Ascending aorta (tissue), 2 donors: Measurements from ENCODE around the gene HMOX2. TPM values are rescaled to one million over a fixed set of nuclear protein-coding genes. Genes with fewer than 3 reads are reported as not detected.
A peak's percentile ranks its signal among the peaks of the same experiment; 100 is the strongest.

Experiments
- DNase-seq, 2 donors: peaks; one replicate each; pipeline ENCODE4 v3.0.0-alpha.2; 2019; ENCODE audit warnings: low spot score in 2 of 2
- H3K27ac ChIP-seq, 2 donors: fragments of 200-600 bp; sonication (generic); one replicate each; pipeline ENCODE4 v1.5.1; 2016 to 2017; ENCODE audit warnings: mild to moderate bottlenecking in 1 of 2
- H3K27me3 ChIP-seq: fragments of 200-600 bp; sonication (generic); one replicate; pipeline ENCODE4 v1.5.1; 2017
- H3K36me3 ChIP-seq, 2 donors: fragments of 200-600 bp; sonication (generic); one replicate each; pipeline ENCODE4 v1.5.1; 2016
- H3K4me1 ChIP-seq, 2 donors: fragments of 200-600 bp; sonication (generic); one replicate each; pipeline ENCODE4 v1.5.1; 2016 to 2017; ENCODE audit warnings: mild to moderate bottlenecking in 1 of 2
- H3K4me3 ChIP-seq, 2 donors: fragments of 200-600 bp; sonication (generic); one replicate each; pipeline ENCODE4 v1.5.1; 2016 to 2017; ENCODE audit warnings: mild to moderate bottlenecking in 1 of 2
- H3K9me3 ChIP-seq, 2 donors: fragments of 200-600 bp; sonication (generic); one replicate each; pipeline ENCODE4 v1.5.1; 2016
- intact Hi-C: fragments of 100-400 bp; cut with DNase I; formaldehyde crosslinking; loops from one replicate; pipeline ENCODE4 v1.15.1; 2023
- total RNA-seq: library from RNA; depleted of rRNA; stranded (reverse); fragments of >200 nt; gene quantifications from one replicate; pipeline ENCODE4 v1.1.0, GENCODE V29; 2016
- TF ChIP-seq, protein P1 (sequence below), 3 experiments: fragments of 200-600 bp in 2 of 3; fragments of 450-650 bp in 1 of 3; sonication (generic) in 2 of 3; IDR thresholded peaks; one replicate each; pipeline ENCODE4 v1.5.1; 2016 to 2019; ENCODE audit warnings: antibody characterized with exemption in 3 of 3, mild to moderate bottlenecking in 1 of 3, moderate library complexity in 1 of 3

Gene HMOX2
- total RNA-seq, 1 donor from 2014 or later: 36.7 TPM

DNA sequence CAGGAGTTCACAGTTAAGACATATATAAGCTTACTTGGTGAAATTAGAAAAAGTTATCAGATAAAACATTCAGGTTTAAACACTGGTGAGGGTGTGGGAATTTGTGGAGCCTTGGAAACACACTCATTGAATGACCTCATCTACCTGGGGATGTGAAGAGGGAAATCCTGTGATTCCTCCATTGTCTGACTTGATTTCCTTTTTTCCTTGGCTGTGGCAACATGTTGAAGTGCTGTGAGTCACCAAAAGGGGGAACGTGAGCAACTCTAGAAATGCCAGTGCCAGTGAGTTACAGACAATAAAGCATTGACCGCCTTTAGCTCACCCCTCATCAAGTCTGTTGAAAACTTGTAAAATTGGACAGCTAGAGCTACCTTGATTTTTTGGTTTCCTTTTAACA is 1.8 kb downstream of the HMOX2 start:
- no peaks in the 10 kb centered on the region for H3K36me3 ChIP-seq
- H3K27me3 ChIP-seq: no peaks in the 10 kb centered on the region
- no peak for DNase-seq
- intact Hi-C loops: loop anchor here (2.0 kb wide), 1 partner anchor 23 kb away; no protein-coding TSS in a partner anchor
- H3K4me1 ChIP-seq: peaks cover 10 to 26% of the 10 kb centered on the region in 2 donors
- no peak overlapping the region for H3K4me3 ChIP-seq
- no peak overlapping the region for H3K27ac ChIP-seq
- TF ChIP-seq, protein P1, sequence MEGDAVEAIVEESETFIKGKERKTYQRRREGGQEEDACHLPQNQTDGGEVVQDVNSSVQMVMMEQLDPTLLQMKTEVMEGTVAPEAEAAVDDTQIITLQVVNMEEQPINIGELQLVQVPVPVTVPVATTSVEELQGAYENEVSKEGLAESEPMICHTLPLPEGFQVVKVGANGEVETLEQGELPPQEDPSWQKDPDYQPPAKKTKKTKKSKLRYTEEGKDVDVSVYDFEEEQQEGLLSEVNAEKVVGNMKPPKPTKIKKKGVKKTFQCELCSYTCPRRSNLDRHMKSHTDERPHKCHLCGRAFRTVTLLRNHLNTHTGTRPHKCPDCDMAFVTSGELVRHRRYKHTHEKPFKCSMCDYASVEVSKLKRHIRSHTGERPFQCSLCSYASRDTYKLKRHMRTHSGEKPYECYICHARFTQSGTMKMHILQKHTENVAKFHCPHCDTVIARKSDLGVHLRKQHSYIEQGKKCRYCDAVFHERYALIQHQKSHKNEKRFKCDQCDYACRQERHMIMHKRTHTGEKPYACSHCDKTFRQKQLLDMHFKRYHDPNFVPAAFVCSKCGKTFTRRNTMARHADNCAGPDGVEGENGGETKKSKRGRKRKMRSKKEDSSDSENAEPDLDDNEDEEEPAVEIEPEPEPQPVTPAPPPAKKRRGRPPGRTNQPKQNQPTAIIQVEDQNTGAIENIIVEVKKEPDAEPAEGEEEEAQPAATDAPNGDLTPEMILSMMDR (IDR thresholded peaks at IDR 0.05): no peak
- H3K9me3 ChIP-seq: no peaks in the 10 kb centered on the region

DNA sequence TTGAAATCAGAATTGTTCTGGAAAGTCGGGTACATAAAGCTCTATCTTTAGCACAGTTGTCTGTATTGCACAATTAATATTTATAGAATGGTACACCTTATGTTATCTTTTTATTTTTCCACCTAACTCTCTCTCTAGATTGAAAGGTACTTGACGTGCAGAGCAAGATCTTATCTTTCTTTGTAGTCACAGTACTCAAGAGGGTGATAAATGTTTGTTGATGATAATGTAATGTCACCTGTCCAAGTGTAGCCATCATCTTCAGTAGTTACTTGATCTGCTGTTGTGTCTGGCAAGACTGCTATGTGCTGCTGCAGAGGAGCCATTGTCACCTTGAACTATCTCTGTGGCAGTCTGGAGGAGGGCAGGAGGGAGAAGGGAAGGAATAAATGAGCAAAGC is 5.3 kb downstream of the HMOX2 start:
- DNase-seq: no peak
- Histone ChIP-seq H3K27me3 (no peaks in the 10 kb centered on the region), H3K9me3 (no peaks in the 10 kb centered on the region), H3K36me3 (peaks cover 9 to 12% of the 10 kb centered on the region in 2 donors), H3K4me1 (peaks cover 0 to 5% of the 10 kb centered on the region in 2 donors), H3K27ac (no peak overlapping the region), H3K4me3 (no peak overlapping the region)
- intact Hi-C loops: no loop called here
- TF ChIP-seq, protein P1 (IDR thresholded peaks at IDR 0.05): no peak

GRCh38 chr16:4481963-4482362 is 5.8 kb downstream of the HMOX2 start:
- intact Hi-C loops: no loop called here
- no peaks in the 10 kb centered on the region for H3K27me3 ChIP-seq
- H3K9me3 ChIP-seq: no peaks in the 10 kb centered on the region
- no peak for DNase-seq
- no peak overlapping the region for H3K27ac ChIP-seq
- H3K36me3 ChIP-seq: peaks cover 9 to 12% of the 10 kb centered on the region in 2 donors
- H3K4me3 ChIP-seq: no peak overlapping the region
- TF ChIP-seq, protein P1 (IDR thresholded peaks at IDR 0.05): no peak
- peaks cover 0 to 5% of the 10 kb centered on the region in 2 donors for H3K4me1 ChIP-seq

DNA sequence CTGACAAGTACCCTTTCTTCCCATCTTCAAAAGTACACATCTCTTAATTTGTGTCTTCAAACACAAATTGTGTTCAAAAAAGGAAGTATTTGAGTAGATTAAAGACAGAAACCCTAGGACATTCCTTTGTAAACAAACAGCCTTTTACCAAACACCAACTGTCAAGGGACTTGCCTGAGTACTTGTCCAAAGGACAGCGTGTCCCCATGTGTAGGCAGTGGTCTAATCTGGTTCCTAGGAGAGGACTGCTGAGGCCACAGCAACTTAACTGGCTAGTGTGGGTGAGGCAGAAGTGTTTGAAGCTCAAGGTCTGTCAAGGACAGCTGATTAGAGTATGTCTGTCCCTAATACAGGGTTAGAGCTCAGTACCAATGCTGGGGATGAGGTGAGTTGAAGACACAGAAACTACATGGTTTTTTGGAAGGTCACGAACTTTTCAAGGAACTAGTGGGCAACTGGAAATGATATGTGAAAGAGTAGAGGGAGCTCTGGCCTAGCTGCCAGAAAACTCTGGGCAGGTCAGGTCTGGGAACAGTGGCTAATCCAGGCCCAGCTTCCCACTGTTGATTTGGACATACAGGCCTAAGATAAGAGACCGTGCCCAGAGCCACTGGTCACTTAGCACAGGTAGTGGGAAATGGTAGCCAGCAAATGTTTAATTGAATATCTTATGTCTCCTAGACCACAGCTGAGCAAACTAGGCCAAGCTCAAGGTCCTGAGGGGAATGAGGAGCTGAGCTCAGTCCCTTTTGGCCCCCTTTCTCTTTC is 10.1 kb downstream of the HMOX2 start:
- Histone ChIP-seq H3K27ac (peak overlapping the region in 1 of 2 donors; percentile 0), H3K4me3 (no peak overlapping the region), H3K36me3 (peaks cover 9 to 17% of the 10 kb centered on the region in 2 donors), H3K27me3 (no peaks in the 10 kb centered on the region), H3K4me1 (no peaks in the 10 kb centered on the region), H3K9me3 (no peaks in the 10 kb centered on the region)
- TF ChIP-seq, protein P1 (IDR thresholded peaks at IDR 0.05): no peak
- no peak for DNase-seq
- intact Hi-C loops: no loop called here

DNA sequence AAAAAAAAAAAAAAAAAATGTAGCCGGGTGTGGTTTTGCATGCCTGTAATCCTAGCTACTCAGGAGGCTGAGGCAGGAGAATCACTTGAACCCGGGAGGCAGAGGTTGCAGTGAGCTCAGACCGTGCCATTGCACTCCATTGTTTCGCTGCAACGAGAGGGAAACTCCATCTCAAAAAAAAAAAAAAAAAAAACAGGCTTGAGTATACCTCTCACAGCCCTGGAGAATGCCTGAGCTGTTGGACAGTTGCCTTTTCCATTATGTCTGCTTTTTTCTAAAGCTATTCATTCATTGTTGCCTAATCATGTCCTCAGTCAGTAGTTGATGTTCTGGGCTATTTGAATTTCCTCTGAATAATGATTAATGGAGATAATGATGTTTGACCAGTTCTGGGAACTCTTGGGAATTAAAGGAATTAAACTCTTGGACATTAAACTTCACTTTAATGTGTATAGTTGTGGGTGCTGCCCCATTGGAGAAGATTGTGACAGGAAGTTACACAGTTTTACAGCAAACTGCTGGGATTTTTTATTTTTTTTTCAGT is 11.8 kb downstream of the HMOX2 start:
- no peaks in the 10 kb centered on the region for H3K9me3 ChIP-seq
- TF ChIP-seq, protein P1 (IDR thresholded peaks at IDR 0.05): no peak
- no peaks in the 10 kb centered on the region for H3K4me1 ChIP-seq
- H3K27ac ChIP-seq: no peak overlapping the region
- H3K4me3 ChIP-seq: no peak overlapping the region
- intact Hi-C loops: no loop called here
- H3K27me3 ChIP-seq: no peaks in the 10 kb centered on the region
- DNase-seq: no peak
- peaks cover 9 to 17% of the 10 kb centered on the region in 2 donors for H3K36me3 ChIP-seq
